Neural cell (in vitro differentiated cells): ENCODE measurements around the gene STEAP1B. TPM values are rescaled to one million over a fixed set of nuclear protein-coding genes. Genes with fewer than 3 reads are reported as not detected.

Experiments
- H2AFZ ChIP-seq: fragments of 200-600, 300-800 bp; sonication (generic), shearing (Covaris generic); 2 replicates; pipeline ENCODE4 v1.6.0; 2014; ENCODE audit warnings: low read depth, mild to moderate bottlenecking, antibody characterized with exemption, low read length, moderate library complexity
- H3F3A ChIP-seq: fragments of 200-600 bp; shearing (Covaris generic); 2 replicates; pipeline ENCODE4 v1.6.1; 2016; ENCODE audit warnings: mild to moderate bottlenecking, moderate library complexity, mixed read lengths, antibody characterized with exemption, low read length; ENCODE audit not compliant: insufficient read depth, poor library complexity, severe bottlenecking
- H3K27ac ChIP-seq: fragments of 200-600, 300-800 bp; sonication (generic), shearing (Covaris generic); 2 replicates; pipeline ENCODE4 v1.5.1; 2014; ENCODE audit warnings: mild to moderate bottlenecking, low read length, moderate library complexity
- H3K27me3 ChIP-seq: fragments of 300-800, 200-600 bp; sonication (generic), shearing (Covaris generic); 2 replicates; pipeline ENCODE4 v1.6.0; 2014; ENCODE audit warnings: mild to moderate bottlenecking, low read depth, low read length, moderate library complexity; ENCODE audit not compliant: insufficient read depth
- H3K36me3 ChIP-seq: fragments of 300-800, 200-600 bp; sonication (generic), shearing (Covaris generic); 2 replicates; pipeline ENCODE4 v1.5.1; 2014; ENCODE audit warnings: mild to moderate bottlenecking, antibody characterized with exemption, low read length, moderate library complexity; ENCODE audit not compliant: insufficient read depth
- H3K4me2 ChIP-seq: fragments of 300-800, 200-600 bp; sonication (generic), shearing (Covaris generic); 2 replicates; pipeline ENCODE4 v1.6.0; 2014; ENCODE audit warnings: mild to moderate bottlenecking, low read length
- H3K4me3 ChIP-seq: fragments of 300-800, 200-600 bp; sonication (generic), shearing (Covaris generic); 2 replicates; pipeline ENCODE4 v1.5.1; 2014; ENCODE audit warnings: mild to moderate bottlenecking, low read length, moderate library complexity
- H3K79me2 ChIP-seq: fragments of 200-600 bp; shearing (Covaris generic); replicated peaks from 2 replicates; pipeline ENCODE4 v1.6.0; 2014; ENCODE audit warnings: mild to moderate bottlenecking, low read length, moderate library complexity; ENCODE audit not compliant: insufficient read depth
- H3K9ac ChIP-seq: fragments of 300-800, 200-600 bp; sonication (generic), shearing (Covaris generic); 2 replicates; pipeline ENCODE4 v1.6.1; 2016; ENCODE audit warnings: mild to moderate bottlenecking, low read length, mixed read lengths
- H3K9me2 ChIP-seq: fragments of 200-600 bp; shearing (Covaris generic); 2 replicates; pipeline ENCODE4 v1.6.1; 2016; ENCODE audit warnings: mild to moderate bottlenecking, low read length, mixed read lengths; ENCODE audit not compliant: insufficient read depth
- H3K9me3 ChIP-seq: fragments of 200-600, 300-800 bp; sonication (generic), shearing (Covaris generic); 2 replicates; pipeline ENCODE4 v1.6.1; 2016; ENCODE audit warnings: mild to moderate bottlenecking, mixed run types, low read length, moderate library complexity, mixed read lengths
- H4K20me1 ChIP-seq: fragments of 200-600 bp; shearing (Covaris generic); 2 replicates; pipeline ENCODE4 v1.6.1; 2016; ENCODE audit warnings: mild to moderate bottlenecking, mixed run types; ENCODE audit not compliant: insufficient read depth
- CTCF ChIP-seq: fragments of 450-650 bp; IDR thresholded peaks from 2 replicates; pipeline ENCODE4 v1.5.1; 2014; ENCODE audit warnings: antibody characterized with exemption, mild to moderate bottlenecking, moderate library complexity; ENCODE audit not compliant: poor library complexity, severe bottlenecking
- EP300 ChIP-seq: fragments of 450-650 bp; conservative IDR thresholded peaks from 2 replicates; pipeline ENCODE4 v1.6.1; 2014; ENCODE audit warnings: antibody characterized with exemption, mild to moderate bottlenecking, moderate library complexity; ENCODE audit not compliant: poor library complexity, severe bottlenecking
- EZH2 ChIP-seq: fragments of 200-600, 300-800 bp; shearing (Covaris generic), sonication (generic); IDR thresholded peaks from 2 replicates; pipeline ENCODE4 v1.6.1; 2014; ENCODE audit warnings: antibody characterized with exemption, low read length, borderline replicate concordance, mild to moderate bottlenecking; ENCODE audit not compliant: insufficient read depth, poor library complexity, severe bottlenecking
- MXI1 ChIP-seq: fragments of 450-650 bp; conservative IDR thresholded peaks from 2 replicates; pipeline ENCODE4 v1.6.1; 2014; ENCODE audit warnings: antibody characterized with exemption, mild to moderate bottlenecking; ENCODE audit not compliant: poor library complexity, severe bottlenecking
- POLR2AphosphoS5 ChIP-seq: IDR thresholded peaks from 2 replicates; pipeline ENCODE4 v1.6.1; 2012
- RAD21 ChIP-seq: fragments of 450-650 bp; conservative IDR thresholded peaks from 2 replicates; pipeline ENCODE4 v1.6.1; 2014; ENCODE audit warnings: antibody characterized with exemption, mild to moderate bottlenecking, moderate library complexity
- REST ChIP-seq: IDR thresholded peaks from 2 replicates; pipeline ENCODE4 v1.6.1; 2012; ENCODE audit warnings: borderline replicate concordance
- SMC3 ChIP-seq: fragments of 450-650 bp; conservative IDR thresholded peaks from 2 replicates; pipeline ENCODE4 v1.6.1; 2014; ENCODE audit warnings: antibody characterized with exemption, mild to moderate bottlenecking, moderate library complexity; ENCODE audit not compliant: poor library complexity
- TAF1 ChIP-seq: IDR thresholded peaks from 2 replicates; pipeline ENCODE4 v1.6.1; 2012; ENCODE audit warnings: low read depth
- polyA plus RNA-seq: library from polyadenylated mRNA; depleted of rRNA; stranded (reverse); fragments of >200 nt; gene quantifications from 2 replicates; pipeline ENCODE4 v1.2.3, GENCODE V29; 2014

The STEAP1B gene
- polyA plus RNA-seq, 1 donor from 2014 or later = 0.51 TPM

- H3K9ac ChIP-seq = no peak overlapping the region
- no peaks in the 10 kb centered on the region for H3K27me3 ChIP-seq
- H3K4me2 ChIP-seq = no peak overlapping the region
- H3K4me3 ChIP-seq = no peak overlapping the region
- no peaks in the 10 kb centered on the region for H3K9me3 ChIP-seq
- no peaks in the 10 kb centered on the region for H3K79me2 ChIP-seq
- no peaks in the 10 kb centered on the region for H4K20me1 ChIP-seq
- no peaks in the 10 kb centered on the region for H3K9me2 ChIP-seq
- TF ChIP-seq EP300 (no peak), CTCF (no peak), RAD21 (no peak), MXI1 (no peak), REST (no peak), POLR2AphosphoS5 (no peak), SMC3 (no peak), EZH2 (no peak), TAF1 (no peak)
- H3K27ac ChIP-seq = no peak overlapping the region
- no peaks in the 10 kb centered on the region for H3K36me3 ChIP-seq
- H3F3A ChIP-seq = no peaks in the 10 kb centered on the region
- H2AFZ ChIP-seq = no peak overlapping the region
These were observed 30.4 kb downstream of the STEAP1B start for GRCh38 chr7:22469371-22470143.

GRCh38 chr7:22468609-22469008, 31.4 kb downstream of the STEAP1B start:
- no peaks in the 10 kb centered on the region for H3K9me3 ChIP-seq
- H3F3A ChIP-seq = no peaks in the 10 kb centered on the region
- H3K9me2 ChIP-seq = no peaks in the 10 kb centered on the region
- no peaks in the 10 kb centered on the region for H3K27me3 ChIP-seq
- no peaks in the 10 kb centered on the region for H3K36me3 ChIP-seq
- no peaks in the 10 kb centered on the region for H3K79me2 ChIP-seq
- H2AFZ ChIP-seq = no peak overlapping the region
- H3K9ac ChIP-seq = no peak overlapping the region
- no peak overlapping the region for H3K4me2 ChIP-seq
- TF ChIP-seq RAD21 = no peak
- TF ChIP-seq EP300 = no peak
- TF ChIP-seq EZH2 = no peak
- TF ChIP-seq REST = no peak
- no peak for TF ChIP-seq CTCF
- no peaks in the 10 kb centered on the region for H4K20me1 ChIP-seq
- H3K27ac ChIP-seq = no peak overlapping the region
- H3K4me3 ChIP-seq = no peak overlapping the region
